ENCODE measurements around the gene TMEM208. TPM values are rescaled to one million over a fixed set of nuclear protein-coding genes. Genes with fewer than 3 reads are reported as not detected.

TMEM208 gene
- total and polyA plus RNA-seq, 2 of the 8 experiments (the other 6 are each of a cell fraction or from before 2014, with no cell fraction given) = 37.7 to 100.0 TPM

DNA sequence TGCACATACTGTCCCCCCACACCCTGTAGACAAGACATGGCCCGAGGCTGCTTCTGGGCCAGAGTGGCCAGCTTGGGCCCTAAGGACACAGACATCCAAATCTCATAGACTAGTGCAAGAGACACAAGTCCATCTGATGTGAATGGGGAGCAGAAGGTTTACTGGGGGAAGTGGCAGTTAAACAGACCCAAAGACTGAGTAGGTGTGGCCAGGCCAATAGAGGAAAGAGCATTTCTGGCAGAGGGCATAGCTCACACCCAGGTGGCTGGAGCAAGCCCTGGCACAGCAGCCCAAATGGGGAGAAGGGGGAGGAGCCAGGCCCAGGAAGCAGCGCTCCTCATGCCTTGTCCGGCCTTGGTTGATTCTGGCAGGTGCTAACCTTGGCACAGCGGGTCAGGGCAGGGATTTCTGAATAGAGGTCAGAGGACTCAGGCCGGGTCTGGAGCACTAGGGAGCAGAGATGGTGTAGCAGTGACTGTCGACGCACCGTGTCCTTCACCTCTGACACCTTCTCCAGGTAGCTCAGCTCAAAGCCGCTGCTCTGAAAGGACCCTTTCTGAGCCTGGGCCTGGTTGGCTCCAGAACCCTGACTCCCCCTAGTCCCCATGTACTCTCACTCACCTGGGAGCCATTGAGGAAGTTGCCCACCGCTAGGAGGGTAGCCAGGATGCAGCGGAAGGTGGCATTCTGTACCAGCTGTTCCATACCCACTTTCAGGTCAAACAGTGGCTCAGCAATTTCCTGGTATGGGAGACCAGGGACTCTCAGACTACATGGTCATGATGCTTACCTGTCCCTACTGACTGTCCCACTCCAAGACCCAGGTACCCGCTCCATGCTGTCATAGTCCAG, 4.1 kb downstream of the TMEM208 start:
- no peaks in the 10 kb centered on the region for H3K9me3 ChIP-seq (ENCODE audit: insufficient read depth in 2 of 2, low read depth in 1 of 2, low read length in 1 of 2)
- no peak overlapping the region for H3K4ac ChIP-seq (replicated peaks; ENCODE audit: insufficient read length, low read depth, low read length)
- no peak overlapping the region for H3K14ac ChIP-seq (ENCODE audit: insufficient read length)
- peaks cover 3 to 15% of the 10 kb centered on the region in 2 experiments for H4K20me1 ChIP-seq (replicated peaks in 1 of 2; ENCODE audit: control insufficient read depth in 1 of 2, insufficient read depth in 2 of 2, low read length in 2 of 2)
- CTCF ChIA-PET (ENCODE audit: partially characterized antibody) = interaction anchor here (0.6 to 1.6 kb wide), 8 partner anchors 9 to 123 kb away, joined by 3 to 5 read pairs (median 3); partner anchors contain the start of gene FHOD1
- H3K4me2 ChIP-seq (ENCODE audit: insufficient read depth in 1 of 2, low read depth in 2 of 2, low read length in 2 of 2) = no peak overlapping the region
- H3K23me2 ChIP-seq (ENCODE audit: low read depth, low read length) = peaks cover 5% of the 10 kb centered on the region
- H3K18ac ChIP-seq (ENCODE audit: extremely low read depth, low read length) = no peak overlapping the region
- no peak overlapping the region for H3K56ac ChIP-seq (replicated peaks; ENCODE audit: insufficient read length, low read depth, low read length)
- peaks cover 17 to 43% (median 39%) of the 10 kb centered on the region in 4 experiments; a peak in 7 of 8 replicates for H3K36me3 ChIP-seq (ENCODE audit: control insufficient read depth in 2 of 4, insufficient read depth in 4 of 4, low read length in 3 of 4)
- H3K23ac ChIP-seq (ENCODE audit: insufficient read length) = no peak overlapping the region
- H3K9ac ChIP-seq (replicated peaks in 1 of 4; ENCODE audit: extremely low read depth in 1 of 4, low read depth in 3 of 4, low read length in 3 of 4) = no peak overlapping the region
- peaks cover under 1% of the 10 kb centered on the region for H3K79me1 ChIP-seq (ENCODE audit: low read depth, low read length)
- H3K27ac ChIP-seq (ENCODE audit: low read depth, low read length) = no peak overlapping the region
- FAIRE-seq = no peak
- H2AFZ ChIP-seq (ENCODE audit: low read length) = no peak overlapping the region
- H4K8ac ChIP-seq (ENCODE audit: extremely low read depth, insufficient read depth, low read length) = no peak overlapping the region; the same call in 1 of the 2 replicates
- no peak overlapping the region for H2BK20ac ChIP-seq (ENCODE audit: low read length)
- H2BK120ac ChIP-seq (replicated peaks; ENCODE audit: low read depth, low read length) = no peak overlapping the region
- no peak overlapping the region for H3K4me3 ChIP-seq (ENCODE audit: extremely low read depth in 1 of 4, insufficient read depth in 2 of 4, low read depth in 3 of 4, low read length in 4 of 4)
- TF ChIP-seq POLR2AphosphoS5 (IDR thresholded peaks at IDR 0.05; ENCODE audit: low read depth, low read length) (peak; percentile 39), POLR2A (IDR thresholded peaks at IDR 0.05; ENCODE audit: control extremely low read depth in 1 of 2, low read depth in 2 of 2, low read length in 2 of 2) (peak in 1 of 2 experiments; percentile 67; a peak in 2 of 3 replicates), RNF2 (IDR thresholded peaks at IDR 0.05; ENCODE audit: borderline replicate concordance, low read depth, low read length, missing control alignments, poor library complexity, severe bottlenecking) (no peak)
- H3K4me1 ChIP-seq (replicated peaks in 1 of 4; ENCODE audit: control insufficient read depth in 3 of 4, insufficient read depth in 4 of 4, low read length in 3 of 4) = peaks cover 0 to 6% (median 3%) of the 10 kb centered on the region in 4 experiments; a peak in 3 of 7 replicates
- POLR2A ChIA-PET (ENCODE audit: partially characterized antibody) = interaction anchor here (0.7 to 11.2 kb wide), 5 partner anchors 14 to 44 kb away, joined by 3 to 111 read pairs (median 3); partner anchors contain the start of genes ELMO3, FHOD1 and SLC9A5
- H2BK5ac ChIP-seq (ENCODE audit: low read depth, low read length) = no peak overlapping the region
- H4K5ac ChIP-seq (ENCODE audit: insufficient read length, low read depth, low read length) = no peak overlapping the region
- H2AK5ac ChIP-seq (ENCODE audit: low read depth, low read length) = no peak overlapping the region
- no peak overlapping the region for H2BK12ac ChIP-seq (ENCODE audit: low read depth, low read length)
- H3K27me3 ChIP-seq (replicated peaks in 1 of 4; ENCODE audit: control insufficient read depth in 3 of 4, extremely low read depth in 1 of 4, insufficient read depth in 3 of 4, low read length in 3 of 4) = no peaks in the 10 kb centered on the region
- H3K79me2 ChIP-seq (ENCODE audit: control insufficient read depth in 1 of 2, insufficient read depth in 2 of 2, low read length in 2 of 2) = peaks cover 0 to 13% of the 10 kb centered on the region in 2 experiments; a peak in 2 of 4 replicates
- H2BK15ac ChIP-seq (ENCODE audit: low read length) = no peak overlapping the region
- no peak overlapping the region for H4K91ac ChIP-seq (replicated peaks; ENCODE audit: insufficient read length, low read length)
- 93% methylated on average over 12 of the region's 12 CpGs; no CpG with 5 or more reads in 1 of the 2 experiments for WGBS, 2 experiments (ENCODE audit: extremely low coverage in 1 of 2, insufficient coverage in 1 of 2, insufficient read length in 1 of 2, insufficient replicate concordance in 2 of 2, low coverage in 1 of 2, low lambda C conversion rate in 2 of 2, missing lambda C conversion rate in 1 of 2)
- no peak for DNase-seq (ENCODE audit: low read depth in 1 of 2, low spot score in 2 of 2)
